Measurements from ENCODE around the gene WIZ.

WIZ gene

DNA sequence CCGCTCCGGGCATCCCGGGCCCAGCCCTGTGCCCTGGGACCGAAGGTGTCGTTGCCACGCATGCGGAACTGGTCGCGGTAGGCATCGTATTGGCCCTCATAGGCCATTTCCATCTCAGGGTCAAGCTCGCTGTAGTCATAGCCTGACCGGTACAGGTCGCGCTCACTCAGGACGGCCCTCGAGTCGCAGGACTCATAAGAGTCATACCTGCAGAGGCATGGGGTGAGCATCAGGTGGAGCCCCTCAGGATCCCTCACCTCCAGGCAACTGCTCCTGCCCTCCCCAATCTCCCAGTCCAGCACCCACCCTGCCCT is 48.4 kb downstream of the WIZ start:
- ChIA-PET CTCF (no interaction called here), POLR2A (interaction anchor here (1.7 kb wide), 1 partner anchor 18 kb away, joined by 6 read pairs; the partner anchor contains the start of gene AKAP8L)
- H3K36me3 ChIP-seq (ENCODE audit: control insufficient read depth in 2 of 2, insufficient read depth in 1 of 2, low read length in 2 of 2): peaks cover 20 to 93% of the 10 kb centered on the region in 2 experiments
- H3K4me3 ChIP-seq (ENCODE audit: low read depth, low read length): no peak overlapping the region
- H3K4me1 ChIP-seq (ENCODE audit: control insufficient read depth, insufficient read depth, low read length): no peaks in the 10 kb centered on the region
- H3K9me3 ChIP-seq (ENCODE audit: control insufficient read depth, insufficient read depth, low read depth, low read length): no peaks in the 10 kb centered on the region
- no peak for TF ChIP-seq KLF16 (tag by site-specific recombination; IDR thresholded peaks at IDR 0.05)
- TF ChIP-seq, protein P1, sequence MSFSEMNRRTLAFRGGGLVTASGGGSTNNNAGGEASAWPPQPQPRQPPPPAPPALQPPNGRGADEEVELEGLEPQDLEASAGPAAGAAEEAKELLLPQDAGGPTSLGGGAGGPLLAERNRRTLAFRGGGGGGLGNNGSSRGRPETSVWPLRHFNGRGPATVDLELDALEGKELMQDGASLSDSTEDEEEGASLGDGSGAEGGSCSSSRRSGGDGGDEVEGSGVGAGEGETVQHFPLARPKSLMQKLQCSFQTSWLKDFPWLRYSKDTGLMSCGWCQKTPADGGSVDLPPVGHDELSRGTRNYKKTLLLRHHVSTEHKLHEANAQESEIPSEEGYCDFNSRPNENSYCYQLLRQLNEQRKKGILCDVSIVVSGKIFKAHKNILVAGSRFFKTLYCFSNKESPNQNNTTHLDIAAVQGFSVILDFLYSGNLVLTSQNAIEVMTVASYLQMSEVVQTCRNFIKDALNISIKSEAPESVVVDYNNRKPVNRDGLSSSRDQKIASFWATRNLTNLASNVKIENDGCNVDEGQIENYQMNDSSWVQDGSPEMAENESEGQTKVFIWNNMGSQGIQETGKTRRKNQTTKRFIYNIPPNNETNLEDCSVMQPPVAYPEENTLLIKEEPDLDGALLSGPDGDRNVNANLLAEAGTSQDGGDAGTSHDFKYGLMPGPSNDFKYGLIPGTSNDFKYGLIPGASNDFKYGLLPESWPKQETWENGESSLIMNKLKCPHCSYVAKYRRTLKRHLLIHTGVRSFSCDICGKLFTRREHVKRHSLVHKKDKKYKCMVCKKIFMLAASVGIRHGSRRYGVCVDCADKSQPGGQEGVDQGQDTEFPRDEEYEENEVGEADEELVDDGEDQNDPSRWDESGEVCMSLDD (tag by site-specific recombination; IDR thresholded peaks at IDR 0.05): no peak
- TF ChIP-seq, protein P2, sequence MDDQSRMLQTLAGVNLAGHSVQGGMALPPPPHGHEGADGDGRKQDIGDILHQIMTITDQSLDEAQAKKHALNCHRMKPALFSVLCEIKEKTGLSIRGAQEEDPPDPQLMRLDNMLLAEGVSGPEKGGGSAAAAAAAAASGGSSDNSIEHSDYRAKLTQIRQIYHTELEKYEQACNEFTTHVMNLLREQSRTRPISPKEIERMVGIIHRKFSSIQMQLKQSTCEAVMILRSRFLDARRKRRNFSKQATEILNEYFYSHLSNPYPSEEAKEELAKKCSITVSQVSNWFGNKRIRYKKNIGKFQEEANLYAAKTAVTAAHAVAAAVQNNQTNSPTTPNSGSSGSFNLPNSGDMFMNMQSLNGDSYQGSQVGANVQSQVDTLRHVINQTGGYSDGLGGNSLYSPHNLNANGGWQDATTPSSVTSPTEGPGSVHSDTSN (CRISPR knock-in tag; IDR thresholded peaks at IDR 0.05): no peak
- no peak overlapping the region for H3K27ac ChIP-seq (ENCODE audit: extremely low read depth, low read depth, low read length)

DNA sequence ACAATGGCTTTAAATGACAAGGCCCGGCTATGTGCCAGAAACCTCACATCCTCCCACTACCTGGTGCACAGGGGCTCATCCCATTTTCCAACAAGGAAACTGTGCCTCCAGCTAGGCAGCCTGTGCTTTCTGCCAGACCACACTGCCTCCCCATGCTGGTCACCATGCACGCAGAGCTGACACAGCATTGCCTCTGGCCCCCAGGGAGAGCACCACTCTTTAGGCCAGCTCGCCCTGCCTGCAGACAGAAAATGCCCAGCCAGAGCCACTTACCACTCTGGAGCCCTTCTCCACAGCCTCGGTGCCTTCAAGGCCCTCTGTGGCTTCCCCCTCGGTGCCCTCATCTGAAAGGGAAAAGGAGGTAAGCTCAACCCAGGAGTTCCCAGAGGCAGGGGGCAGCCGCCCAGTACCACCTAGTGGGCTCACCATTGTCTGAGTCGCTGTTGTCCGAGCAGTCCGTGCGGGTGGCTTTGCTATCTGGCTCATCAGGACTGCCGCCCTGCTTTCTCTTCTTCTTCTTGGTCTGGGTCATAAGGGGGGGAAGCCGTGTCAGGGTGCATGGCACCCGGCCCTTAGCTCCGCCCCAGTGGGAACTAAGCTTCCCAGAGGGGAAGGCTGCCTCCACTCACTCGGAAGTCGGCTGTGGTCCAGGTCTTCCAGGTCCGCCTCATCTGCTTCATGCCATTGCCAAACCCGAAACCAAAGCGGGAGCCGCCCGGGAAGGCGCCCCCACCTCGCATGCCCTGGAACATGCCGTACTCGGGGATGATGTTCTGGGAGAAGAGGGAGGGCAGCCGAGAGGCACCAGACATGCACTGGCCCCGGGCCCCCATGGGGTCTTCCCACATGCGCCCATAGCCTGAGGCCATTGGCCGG is 49.0 kb downstream of the WIZ start:
- Histone ChIP-seq H3K27ac (ENCODE audit: extremely low read depth, low read depth, low read length) (no peak overlapping the region), H3K4me1 (ENCODE audit: control insufficient read depth, insufficient read depth, low read length) (no peaks in the 10 kb centered on the region), H3K9me3 (ENCODE audit: control insufficient read depth, insufficient read depth, low read depth, low read length) (no peaks in the 10 kb centered on the region), H3K36me3 (ENCODE audit: control insufficient read depth in 2 of 2, insufficient read depth in 1 of 2, low read length in 2 of 2) (peaks cover 23 to 94% of the 10 kb centered on the region in 2 experiments), H3K4me3 (ENCODE audit: low read depth, low read length) (no peak overlapping the region)
- ChIA-PET CTCF (interaction anchor here (0.6 kb wide), 1 partner anchor 153 kb away, joined by 3 read pairs; no protein-coding TSS in a partner anchor), POLR2A (interaction anchor here (1.3 to 1.7 kb wide), 2 partner anchors 18 kb away, joined by 3 to 6 read pairs; partner anchors contain the start of gene AKAP8L)
- TF ChIP-seq KLF16 (tag by site-specific recombination; IDR thresholded peaks at IDR 0.05) (no peak), ZIC2 (tag by site-specific recombination; IDR thresholded peaks at IDR 0.05) (0 out of 2 replicates have a peak, but pooled peaks have one; percentile 22)

DNA sequence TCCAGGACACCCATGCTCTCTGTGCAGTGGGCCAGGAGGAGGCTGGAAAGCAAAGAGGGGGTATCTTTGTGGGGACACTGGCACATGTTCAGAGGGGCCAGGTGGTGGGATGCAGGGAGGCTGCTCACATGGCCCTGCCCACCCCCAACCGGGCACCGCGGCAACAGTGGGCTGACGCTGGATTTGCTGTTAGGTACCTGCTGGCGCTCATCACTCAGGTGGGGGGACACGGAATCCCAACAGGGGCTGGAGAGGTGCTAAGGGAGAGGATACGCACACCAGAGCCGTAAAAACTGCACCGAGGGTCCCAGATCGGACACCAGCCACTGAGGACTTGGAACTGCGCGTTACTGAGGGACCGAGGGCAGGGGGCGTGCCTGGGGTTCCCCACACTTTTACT is 50.1 kb downstream of the WIZ start:
- POLR2A ChIA-PET: interaction anchor here (1.3 kb wide), 1 partner anchor 19 kb away, joined by 3 read pairs; the partner anchor contains the start of gene AKAP8L

DNA sequence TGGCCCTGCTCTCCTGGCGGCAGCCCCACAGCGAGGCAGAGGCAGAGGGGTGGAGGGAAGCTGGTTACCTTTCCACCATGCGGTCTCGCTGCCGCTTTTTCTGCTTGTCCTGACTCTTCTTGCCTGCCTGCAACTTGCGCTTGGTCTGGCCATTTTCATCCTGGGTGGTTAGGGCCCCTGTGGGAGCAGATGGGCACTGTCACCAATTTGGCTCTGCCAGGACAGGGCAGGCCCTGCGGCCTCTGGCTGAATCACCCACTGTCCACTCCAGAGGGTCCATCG is 50.6 kb downstream of the WIZ start:
- Histone ChIP-seq H3K9me3 (ENCODE audit: control insufficient read depth, insufficient read depth, low read depth, low read length) (no peaks in the 10 kb centered on the region), H3K27ac (ENCODE audit: extremely low read depth, low read depth, low read length) (no peak overlapping the region), H3K4me1 (ENCODE audit: control insufficient read depth, insufficient read depth, low read length) (no peaks in the 10 kb centered on the region), H3K36me3 (ENCODE audit: control insufficient read depth in 2 of 2, insufficient read depth in 1 of 2, low read length in 2 of 2) (peaks cover 27 to 92% of the 10 kb centered on the region in 2 experiments), H3K4me3 (ENCODE audit: low read depth, low read length) (no peak overlapping the region)
- CTCF ChIA-PET: no interaction called here
- POLR2A ChIA-PET: interaction anchor here (1.3 kb wide), 1 partner anchor 20 kb away, joined by 3 read pairs; the partner anchor contains the start of gene AKAP8L
- TF ChIP-seq, protein P3, sequence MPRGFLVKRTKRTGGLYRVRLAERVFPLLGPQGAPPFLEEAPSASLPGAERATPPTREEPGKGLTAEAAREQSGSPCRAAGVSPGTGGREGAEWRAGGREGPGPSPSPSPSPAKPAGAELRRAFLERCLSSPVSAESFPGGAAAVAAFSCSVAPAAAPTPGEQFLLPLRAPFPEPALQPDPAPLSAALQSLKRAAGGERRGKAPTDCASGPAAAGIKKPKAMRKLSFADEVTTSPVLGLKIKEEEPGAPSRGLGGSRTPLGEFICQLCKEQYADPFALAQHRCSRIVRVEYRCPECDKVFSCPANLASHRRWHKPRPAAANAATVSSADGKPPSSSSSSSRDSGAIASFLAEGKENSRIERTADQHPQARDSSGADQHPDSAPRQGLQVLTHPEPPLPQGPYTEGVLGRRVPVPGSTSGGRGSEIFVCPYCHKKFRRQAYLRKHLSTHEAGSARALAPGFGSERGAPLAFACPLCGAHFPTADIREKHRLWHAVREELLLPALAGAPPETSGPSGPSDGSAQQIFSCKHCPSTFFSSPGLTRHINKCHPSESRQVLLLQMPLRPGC (tag by site-specific recombination; IDR thresholded peaks at IDR 0.05): no peak
- no peak for TF ChIP-seq ZIC2 (tag by site-specific recombination; IDR thresholded peaks at IDR 0.05)
- TF ChIP-seq BCL11A (tag by site-specific recombination; IDR thresholded peaks at IDR 0.05; ENCODE audit: low read depth): no peak
- TF ChIP-seq, protein P4, sequence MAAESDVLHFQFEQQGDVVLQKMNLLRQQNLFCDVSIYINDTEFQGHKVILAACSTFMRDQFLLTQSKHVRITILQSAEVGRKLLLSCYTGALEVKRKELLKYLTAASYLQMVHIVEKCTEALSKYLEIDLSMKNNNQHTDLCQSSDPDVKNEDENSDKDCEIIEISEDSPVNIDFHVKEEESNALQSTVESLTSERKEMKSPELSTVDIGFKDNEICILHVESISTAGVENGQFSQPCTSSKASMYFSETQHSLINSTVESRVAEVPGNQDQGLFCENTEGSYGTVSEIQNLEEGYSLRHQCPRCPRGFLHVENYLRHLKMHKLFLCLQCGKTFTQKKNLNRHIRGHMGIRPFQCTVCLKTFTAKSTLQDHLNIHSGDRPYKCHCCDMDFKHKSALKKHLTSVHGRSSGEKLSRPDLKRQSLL (tag by site-specific recombination; IDR thresholded peaks at IDR 0.05): no peak
- no peak for TF ChIP-seq ZXDB (tag by site-specific recombination; IDR thresholded peaks at IDR 0.05)
- TF ChIP-seq ZNF514 (tag by site-specific recombination; IDR thresholded peaks at IDR 0.05): no peak
- TF ChIP-seq ZNF510 (tag by site-specific recombination; IDR thresholded peaks at IDR 0.05; ENCODE audit: insufficient replicate concordance): no peak
- TF ChIP-seq, protein P5, sequence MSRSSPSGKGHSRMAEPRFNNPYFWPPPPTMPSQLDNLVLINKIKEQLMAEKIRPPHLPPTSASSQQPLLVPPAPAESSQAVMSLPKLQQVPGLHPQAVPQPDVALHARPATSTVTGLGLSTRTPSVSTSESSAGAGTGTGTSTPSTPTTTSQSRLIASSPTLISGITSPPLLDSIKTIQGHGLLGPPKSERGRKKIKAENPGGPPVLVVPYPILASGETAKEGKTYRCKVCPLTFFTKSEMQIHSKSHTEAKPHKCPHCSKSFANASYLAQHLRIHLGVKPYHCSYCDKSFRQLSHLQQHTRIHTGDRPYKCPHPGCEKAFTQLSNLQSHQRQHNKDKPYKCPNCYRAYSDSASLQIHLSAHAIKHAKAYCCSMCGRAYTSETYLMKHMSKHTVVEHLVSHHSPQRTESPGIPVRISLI (tag by site-specific recombination; IDR thresholded peaks at IDR 0.05): no peak

More for the DNA sequence above, 50.1 kb downstream of the WIZ start:
- CTCF ChIA-PET: no interaction called here
- TF ChIP-seq ZNF214 (tag by site-specific recombination; IDR thresholded peaks at IDR 0.05; ENCODE audit: borderline replicate concordance) (no peak), ZNF529 (tag by site-specific recombination; IDR thresholded peaks at IDR 0.05; ENCODE audit: insufficient replicate concordance) (no peak), ZBTB1 (tag by site-specific recombination; IDR thresholded peaks at IDR 0.05) (no peak), BCL11B (tag by site-specific recombination; IDR thresholded peaks at IDR 0.05; ENCODE audit: low read depth) (no peak), ZNF677 (tag by site-specific recombination; IDR thresholded peaks at IDR 0.05) (no peak), ZNF426 (tag by site-specific recombination; IDR thresholded peaks at IDR 0.05) (no peak), ZBTB20 (tag by site-specific recombination; IDR thresholded peaks at IDR 0.05) (no peak), ZNF223 (tag by site-specific recombination; IDR thresholded peaks at IDR 0.05) (no peak), ZNF660 (tag by site-specific recombination; IDR thresholded peaks at IDR 0.05) (no peak), ZNF548 (tag by site-specific recombination; IDR thresholded peaks at IDR 0.05) (no peak), ZFP37 (tag by site-specific recombination; IDR thresholded peaks at IDR 0.05) (no peak)
- TF ChIP-seq, protein P6, sequence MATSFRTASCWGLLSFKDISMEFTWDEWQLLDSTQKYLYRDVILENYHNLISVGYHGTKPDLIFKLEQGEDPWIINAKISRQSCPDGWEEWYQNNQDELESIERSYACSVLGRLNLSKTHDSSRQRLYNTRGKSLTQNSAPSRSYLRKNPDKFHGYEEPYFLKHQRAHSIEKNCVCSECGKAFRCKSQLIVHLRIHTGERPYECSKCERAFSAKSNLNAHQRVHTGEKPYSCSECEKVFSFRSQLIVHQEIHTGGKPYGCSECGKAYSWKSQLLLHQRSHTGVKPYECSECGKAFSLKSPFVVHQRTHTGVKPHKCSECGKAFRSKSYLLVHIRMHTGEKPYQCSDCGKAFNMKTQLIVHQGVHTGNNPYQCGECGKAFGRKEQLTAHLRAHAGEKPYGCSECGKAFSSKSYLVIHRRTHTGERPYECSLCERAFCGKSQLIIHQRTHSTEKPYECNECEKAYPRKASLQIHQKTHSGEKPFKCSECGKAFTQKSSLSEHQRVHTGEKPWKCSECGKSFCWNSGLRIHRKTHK (tag by site-specific recombination; IDR thresholded peaks at IDR 0.05): no peak
- no peak overlapping the region for H3K27ac ChIP-seq (ENCODE audit: extremely low read depth, low read depth, low read length)
- no peaks in the 10 kb centered on the region for H3K9me3 ChIP-seq (ENCODE audit: control insufficient read depth, insufficient read depth, low read depth, low read length)
- no peak overlapping the region for H3K4me3 ChIP-seq (ENCODE audit: low read depth, low read length)
- no peaks in the 10 kb centered on the region for H3K4me1 ChIP-seq (ENCODE audit: control insufficient read depth, insufficient read depth, low read length)
- H3K36me3 ChIP-seq (ENCODE audit: control insufficient read depth in 2 of 2, insufficient read depth in 1 of 2, low read length in 2 of 2): peaks cover 23 to 92% of the 10 kb centered on the region in 2 experiments

Data from HEK293 (cell line).